Endothelial cell of umbilical vein (primary cell): ENCODE data around the gene EP400. TPM values are rescaled to one million over a fixed set of nuclear protein-coding genes. Genes with fewer than 3 reads are reported as not detected.

ENCODE experiments used
- BruUV-seq: library from RNA; stranded (reverse); fragments of 400-500 nt; replicated peaks from 2 replicates; lab custom pipeline; 2021; lab: Mats Ljungman, UMichigan
- CTCF ChIA-PET: fragments of 300-600, 350-600 bp; sonication (Branson Sonifier 250); formaldehyde crosslinking; loops from one replicate; lab custom pipeline; 2021; ENCODE audit warnings: antibody characterized with exemption, inconsistent platforms; lab: Charles Lee
- POLR2A ChIA-PET: fragments of 300-600, 350-600 bp; sonication (Branson Sonifier 250); formaldehyde crosslinking; loops from one replicate; lab custom pipeline; 2021; ENCODE audit warnings: antibody characterized with exemption, inconsistent platforms; lab: Charles Lee
- DNase-seq: peaks from one replicate; pipeline ENCODE4 v3.0.0-alpha.2; 2011; ENCODE audit warnings: low read depth, low spot score
- FAIRE-seq: peaks from 2 replicates; lab custom pipeline; 2011; peaks lifted over from hg19 to GRCh38; lab: Jason Lieb, UNC
- H2AFZ ChIP-seq: 2 replicates; pipeline ENCODE4 v1.6.0; 2012; ENCODE audit warnings: low read depth, low read length, control low read depth, inconsistent platforms
- H3K27ac ChIP-seq: 2 replicates; pipeline ENCODE4 v1.5.1; 2011; ENCODE audit warnings: low read depth, mild to moderate bottlenecking, control low read depth, low read length, moderate library complexity; ENCODE audit not compliant: insufficient read depth
- H3K27me3 ChIP-seq, 2 experiments: 2 replicates each; pipeline versions ENCODE4 v1.6.0 to v1.6.1; 2011; ENCODE audit warnings: low read length in 2 of 2, mixed read lengths in 1 of 2; ENCODE audit not compliant: control insufficient read depth in 2 of 2, insufficient read depth in 2 of 2
- H3K36me3 ChIP-seq, 2 experiments: 2 replicates in 1 of 2; 3 replicates in 1 of 2; pipeline ENCODE4 v1.5.1; 2011; ENCODE audit warnings: low read length in 2 of 2, mild to moderate bottlenecking in 1 of 2, moderate library complexity in 1 of 2; ENCODE audit not compliant: control insufficient read depth in 2 of 2, insufficient read depth in 2 of 2; ENCODE audit errors: extremely low read depth in 1 of 2
- H3K4me1 ChIP-seq: 3 replicates; pipeline ENCODE4 v1.5.1; 2011; ENCODE audit warnings: mild to moderate bottlenecking, low read length; ENCODE audit not compliant: control insufficient read depth, insufficient read depth; ENCODE audit errors: extremely low read depth
- H3K4me2 ChIP-seq: 2 replicates; pipeline ENCODE4 v1.6.1; 2011; ENCODE audit warnings: low read length, control low read depth, mixed read lengths; ENCODE audit not compliant: insufficient read depth
- H3K4me3 ChIP-seq, 3 experiments: fragments of 200-600 bp in 1 of 3; sonication (generic), shearing (Covaris generic) in 1 of 3; replicated peaks in 1 of 3; 2 replicates each; pipeline ENCODE4 v1.5.1; 2011 to 2016; ENCODE audit warnings: control low read depth in 3 of 3, low read length in 3 of 3, mild to moderate bottlenecking in 2 of 3, inconsistent platforms in 1 of 3, low read depth in 1 of 3, moderate library complexity in 1 of 3; ENCODE audit not compliant: insufficient read depth in 1 of 3
- H3K79me2 ChIP-seq: 2 replicates; pipeline ENCODE4 v1.6.0; 2012; ENCODE audit warnings: low read length, inconsistent platforms; ENCODE audit not compliant: control insufficient read depth, insufficient read depth
- H3K9ac ChIP-seq: replicated peaks from 2 replicates; pipeline ENCODE3; 2011; ENCODE audit warnings: low read length, control low read depth; ENCODE audit not compliant: insufficient read depth; ENCODE audit errors: extremely low read depth
- H3K9me1 ChIP-seq: replicated peaks from 3 replicates; pipeline ENCODE4 v1.6.0; 2011; ENCODE audit warnings: mild to moderate bottlenecking, low read length; ENCODE audit not compliant: control insufficient read depth, insufficient read depth; ENCODE audit errors: extremely low read depth
- H3K9me3 ChIP-seq: replicated peaks from 2 replicates; pipeline ENCODE4 v1.5.1; 2012; ENCODE audit warnings: low read length, inconsistent platforms; ENCODE audit not compliant: control insufficient read depth, insufficient read depth
- H4K20me1 ChIP-seq: replicated peaks from 2 replicates; pipeline ENCODE3; 2011; ENCODE audit warnings: mild to moderate bottlenecking, low read length; ENCODE audit not compliant: control insufficient read depth, insufficient read depth; ENCODE audit errors: extremely low read depth
- CTCF ChIP-seq, 2 donors: IDR thresholded peaks; 1 replicate in 1 of 2; 2 replicates in 1 of 2; pipeline ENCODE4 v1.5.1; 2011; ENCODE audit warnings: low read length in 2 of 2, mild to moderate bottlenecking in 2 of 2, moderate library complexity in 2 of 2, control low read depth in 1 of 2, inconsistent platforms in 1 of 2, low read depth in 1 of 2; ENCODE audit not compliant: insufficient read depth in 1 of 2; ENCODE audit errors: extremely low read depth in 1 of 2
- EZH2 ChIP-seq: IDR thresholded peaks from 2 replicates; pipeline ENCODE4 v1.6.1; 2012; ENCODE audit warnings: borderline replicate concordance, low read depth, mild to moderate bottlenecking, moderate library complexity, low read length, inconsistent platforms; ENCODE audit not compliant: severe bottlenecking
- FOS ChIP-seq: IDR thresholded peaks from 2 replicates; pipeline ENCODE4 v1.6.1; 2011; ENCODE audit warnings: mild to moderate bottlenecking, low read length, moderate library complexity, borderline replicate concordance; ENCODE audit not compliant: insufficient read depth
- GATA2 ChIP-seq: IDR thresholded peaks from 2 replicates; pipeline ENCODE4 v1.7.0; 2011; ENCODE audit warnings: low read depth, mild to moderate bottlenecking, moderate library complexity, mixed read lengths, low read length; ENCODE audit not compliant: insufficient read length, insufficient read depth
- JUN ChIP-seq: IDR thresholded peaks from 2 replicates; pipeline ENCODE4 v1.6.1; 2011; ENCODE audit warnings: borderline replicate concordance, low read depth; ENCODE audit not compliant: insufficient read length, insufficient read depth
- MAX ChIP-seq: IDR thresholded peaks from 2 replicates; pipeline ENCODE4 v1.6.1; 2011; ENCODE audit not compliant: insufficient read depth, insufficient read length
- MYC ChIP-seq: IDR thresholded peaks from one replicate; pipeline ENCODE4 v1.6.1; 2011; ENCODE audit warnings: mild to moderate bottlenecking, low read depth, low read length
- POLR2A ChIP-seq: IDR thresholded peaks from 2 replicates; pipeline ENCODE4 v1.6.1; 2012; ENCODE audit warnings: low read depth, mild to moderate bottlenecking, control low read depth, low read length
- POLR2AphosphoS5 ChIP-seq: IDR thresholded peaks from 2 replicates; pipeline ENCODE4 v1.6.1; 2012; ENCODE audit warnings: low read depth, mild to moderate bottlenecking, control low read depth, low read length, moderate library complexity; ENCODE audit not compliant: insufficient read depth
- dilution Hi-C: fragments of 300-500 bp; cut with MboI; formaldehyde crosslinking; loops from one replicate; pipeline ENCODE4 v1.15.0; 2019; ENCODE audit warnings: low sequenced_read_pairs; ENCODE audit not compliant: extremely low pct_ligation_motif_present
- intact Hi-C: fragments of 100-400 bp; cut with micrococcal nuclease; formaldehyde crosslinking; loops from one replicate; pipeline ENCODE4 v1.10.0; 2022
- polyA plus RNA-seq, 4 experiments: library from polyadenylated mRNA; depleted of rRNA in 3 of 4; stranded (reverse) in 3 of 4; unstranded in 1 of 4; fragments of >200 nt; gene quantifications; 2 replicates each; pipeline versions ENCODE4 v1.2.1 to v1.2.3, GENCODE V29; 2011 to 2012; ENCODE audit warnings: missing spikeins in 1 of 4
- total RNA-seq: library from RNA; stranded (reverse); gene quantifications from 2 replicates; pipeline ENCODE4 v1.2.3, GENCODE V29; 2021

The EP400 gene
- total and polyA plus RNA-seq, 2 donors (not counting 3 experiments of a cell fraction or from before 2014, with no cell fraction given): 9.0 to 57.7 TPM

GRCh38 chr12:131986910-131987309, 37.2 kb downstream of the EP400 start:
- ChIA-PET POLR2A (no interaction called here), CTCF (no interaction called here)
- Histone ChIP-seq H3K9me1 (no peaks in the 10 kb centered on the region), H4K20me1 (no peaks in the 10 kb centered on the region), H3K9ac (no peak overlapping the region), H3K79me2 (no peaks in the 10 kb centered on the region), H2AFZ (no peak overlapping the region), H3K36me3 (peaks cover 17 to 39% of the 10 kb centered on the region in 2 experiments), H3K4me1 (no peaks in the 10 kb centered on the region), H3K27me3 (no peaks in the 10 kb centered on the region), H3K9me3 (no peaks in the 10 kb centered on the region), H3K4me3 (no peak overlapping the region), H3K27ac (no peak overlapping the region), H3K4me2 (no peak overlapping the region)
- DNase-seq (no peak), FAIRE-seq (no peak)
- no TSS peak for BruUV-seq
- dilution Hi-C loops (no loop called here), intact Hi-C loops (no loop called here)
- TF ChIP-seq JUN (no peak), MYC (no peak), GATA2 (no peak), MAX (no peak), POLR2A (no peak), EZH2 (no peak), FOS (no peak), CTCF (IDR thresholded peaks at IDR 0.05; ENCODE audit: extremely low read depth in 1 of 2, insufficient read depth in 1 of 2, low read depth in 1 of 2, low read length in 2 of 2) (no peak), POLR2AphosphoS5 (no peak)
